Epithelial cell of alveolus of lung (primary cell): ENCODE results near the gene ANKRD52. TPM values are rescaled to one million over a fixed set of nuclear protein-coding genes. Genes with fewer than 3 reads are reported as not detected.

ENCODE experiments used
- total RNA-seq: library from RNA; depleted of rRNA; stranded (reverse); fragments of >200 nt; gene quantifications from 2 replicates; pipeline ENCODE4 v1.2.1, GENCODE V29; 2015

The ANKRD52 gene
- total RNA-seq, result 14.5 and 16.9 TPM in 2 replicates

DNA sequence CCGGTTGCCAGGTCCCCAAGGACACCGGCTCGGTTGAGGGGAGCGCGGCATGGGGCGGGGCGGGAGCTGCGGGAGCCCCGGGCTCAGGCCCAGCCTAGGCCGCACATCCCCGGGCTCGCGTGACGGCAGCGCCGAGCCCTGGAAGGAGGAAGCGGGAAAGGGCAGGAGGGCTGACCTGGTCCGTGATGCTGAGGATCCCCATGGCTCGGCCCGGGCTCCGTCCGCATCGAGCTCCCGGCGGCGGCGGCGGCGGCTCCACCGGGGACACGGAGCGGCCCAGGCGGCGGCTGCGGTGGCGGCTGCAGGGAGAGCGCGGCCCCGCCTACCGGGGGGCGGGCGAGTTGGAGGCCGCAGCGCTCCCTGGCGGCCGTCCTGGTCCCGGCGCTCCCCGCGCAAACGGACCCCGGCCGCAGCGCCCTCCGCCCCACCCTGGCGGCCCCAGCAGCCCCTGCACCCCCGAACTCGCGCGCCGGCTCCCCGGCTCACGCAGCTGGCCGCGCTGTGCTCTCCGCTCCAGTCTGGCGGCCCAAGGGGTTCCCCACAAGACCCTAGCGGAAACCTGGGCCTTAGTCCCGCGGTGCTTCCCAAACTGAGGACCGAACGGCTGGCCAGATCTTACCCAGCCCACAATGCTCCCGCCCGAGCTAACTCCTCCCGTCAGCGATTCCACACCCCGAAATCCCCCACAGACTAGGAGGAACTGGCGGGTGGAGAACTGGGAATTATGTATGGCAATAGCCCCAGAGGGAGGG, at the start of gene ANKRD52:
ANKRD52 (minus strand) TSS at position 317 of the 752 bp plus-strand sequence; CDS start at position 202, 115 bp downstream.

GRCh38 chr12:56299853-56300643, 41.9 kb upstream of the ANKRD52 start, which contains the start of gene CS:
CS (minus strand) TSS chr12:56300330; CDS start chr12:56300201, 129 bp downstream.

DNA sequence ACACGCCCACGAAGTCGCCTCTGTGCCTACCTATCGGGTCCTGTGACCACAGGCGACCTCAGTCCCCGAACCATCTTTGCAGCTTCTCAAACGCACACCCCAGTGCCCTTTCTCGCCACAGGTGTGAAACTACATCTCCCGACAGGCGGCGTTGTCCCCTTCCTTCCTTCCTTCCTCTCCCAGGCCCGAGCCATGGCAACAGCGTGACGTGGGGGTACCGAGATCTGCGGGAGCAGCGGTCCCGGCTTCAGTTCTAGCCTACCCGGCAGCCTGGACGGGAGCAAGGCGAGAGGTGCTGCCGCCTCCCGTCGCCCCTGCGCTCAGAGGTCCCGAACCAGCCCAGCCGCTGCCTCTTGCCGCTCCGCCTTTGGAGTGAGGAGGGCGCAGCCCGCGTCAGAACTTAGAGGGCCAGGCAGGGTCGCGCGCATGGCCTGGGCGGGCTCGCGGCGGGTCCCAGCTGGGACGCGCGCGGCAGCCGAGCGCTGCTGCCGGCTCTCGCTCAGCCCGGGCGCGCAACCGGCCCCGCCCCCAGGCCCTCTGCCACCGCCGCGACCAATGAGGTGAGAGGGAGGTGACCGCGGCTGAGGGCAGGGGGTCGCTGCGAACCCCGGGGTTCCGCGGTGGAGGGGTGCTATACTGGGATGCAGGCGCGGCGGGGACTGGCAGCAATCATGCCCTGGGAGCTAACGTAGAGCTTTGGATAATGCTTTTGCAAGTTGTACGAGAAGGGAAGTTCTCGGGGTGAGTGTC, 8.7 kb upstream of the ANKRD52 start, which contains the start of gene COQ10A:
COQ10A (plus strand) TSS at position 250 of the 750 bp plus-strand sequence; CDS start at position 427, 177 bp downstream.

GRCh38 chr12:56229916-56230431, 28.2 kb downstream of the ANKRD52 start, which contains the start of gene SLC39A5:
SLC39A5 (plus strand) TSS chr12:56230051; CDS start chr12:56231275, 1,224 bp downstream.

GRCh38 chr12:56224102-56224701, 34.0 kb downstream of the ANKRD52 start, which contains the start of gene NABP2:
NABP2 (plus strand) TSS chr12:56224342; CDS start chr12:56224857, 515 bp downstream.

GRCh38 chr12:56221757-56222530, 36.2 kb downstream of the ANKRD52 start, which contains the start of gene RNF41:
RNF41 (minus strand) TSS chr12:56221922; CDS start chr12:56214047, 7,875 bp downstream.

GRCh38 chr12:56189099-56189917, 68.9 kb downstream of the ANKRD52 start, which contains the start of gene SMARCC2:
SMARCC2 (minus strand) TSS chr12:56189483; CDS start chr12:56189461, 22 bp downstream.

Other genes starting within 250 kb of the ANKRD52 start
- 2.6 and 8.1 TPM in 2 replicates for gene IKZF4, start 237.3 kb downstream of the ANKRD52 start, total RNA-seq
- gene RPS26, start 216.5 kb downstream of the ANKRD52 start, total RNA-seq, result 1,233 and 1,614 TPM in 2 replicates
- 0.64 and 1.8 TPM in 2 replicates for gene ERBB3, start 178.2 kb downstream of the ANKRD52 start, total RNA-seq
- gene PA2G4, start 153.8 kb downstream of the ANKRD52 start, total RNA-seq, result 98.1 and 145 TPM in 2 replicates
- 2,965 and 4,023 TPM in 2 replicates for gene RPL41, start 141.8 kb downstream of the ANKRD52 start, total RNA-seq
- gene ZC3H10, start 140.1 kb downstream of the ANKRD52 start, total RNA-seq, result 3.4 and 5.0 TPM in 2 replicates
- 81.4 and 171 TPM in 2 replicates for gene ESYT1, start 130.1 kb downstream of the ANKRD52 start, total RNA-seq
- gene MYL6B, start 105.8 kb downstream of the ANKRD52 start, total RNA-seq, result 112 and 142 TPM in 2 replicates
- 1,228 and 2,927 TPM in 2 replicates for gene MYL6, start 100.0 kb downstream of the ANKRD52 start, total RNA-seq
- 27.5 and 43.8 TPM in 2 replicates for gene SMARCC2, start 68.9 kb downstream of the ANKRD52 start, total RNA-seq
- 57.2 and 76.5 TPM in 2 replicates for gene RNF41, start 36.5 kb downstream of the ANKRD52 start, total RNA-seq
- 48.4 and 60.4 TPM in 2 replicates for gene NABP2, start 34.0 kb downstream of the ANKRD52 start, total RNA-seq
- not detected in 2 replicates for gene SLC39A5, start 28.3 kb downstream of the ANKRD52 start, total RNA-seq
- 8.8 and 11.3 TPM in 2 replicates for gene COQ10A, start 8.6 kb upstream of the ANKRD52 start, total RNA-seq
- 109 and 134 TPM in 2 replicates for gene CS, start 41.9 kb upstream of the ANKRD52 start, total RNA-seq
- 95.7 and 112 TPM in 2 replicates for gene CNPY2, start 57.6 kb upstream of the ANKRD52 start, total RNA-seq
- 9.1 and 38.4 TPM in 2 replicates for gene PAN2, start 75.6 kb upstream of the ANKRD52 start, total RNA-seq
- gene IL23A, start 80.5 kb upstream of the ANKRD52 start, total RNA-seq, result 0.13 and 0.56 TPM in 2 replicates
- gene STAT2, start 101.7 kb upstream of the ANKRD52 start, total RNA-seq, result 90.0 and 173 TPM in 2 replicates
- not detected in 2 replicates for gene APOF, start 104.5 kb upstream of the ANKRD52 start, total RNA-seq
- gene TIMELESS, start 191.0 kb upstream of the ANKRD52 start, total RNA-seq, result 7.9 and 14.1 TPM in 2 replicates
- not detected in 2 replicates for gene MIP, start 196.3 kb upstream of the ANKRD52 start, total RNA-seq
- 1.0 and 1.2 TPM in 2 replicates for gene SPRYD4, start 210.2 kb upstream of the ANKRD52 start, total RNA-seq
- 0.13 TPM in 1 of 2 replicates, not detected in the other for gene GLS2, start 229.8 kb upstream of the ANKRD52 start, total RNA-seq